NCI-H345 treated with DMSO at 0.1 percent for 48 hours (cell line): ENCODE results near the gene AMDHD2.

ENCODE experiments used
- DNase-seq: peaks from one replicate; lab custom pipeline; 2025; ENCODE audit not compliant: unreplicated experiment; lab: John Stamatoyannopoulos, UW

The AMDHD2 gene

DNA sequence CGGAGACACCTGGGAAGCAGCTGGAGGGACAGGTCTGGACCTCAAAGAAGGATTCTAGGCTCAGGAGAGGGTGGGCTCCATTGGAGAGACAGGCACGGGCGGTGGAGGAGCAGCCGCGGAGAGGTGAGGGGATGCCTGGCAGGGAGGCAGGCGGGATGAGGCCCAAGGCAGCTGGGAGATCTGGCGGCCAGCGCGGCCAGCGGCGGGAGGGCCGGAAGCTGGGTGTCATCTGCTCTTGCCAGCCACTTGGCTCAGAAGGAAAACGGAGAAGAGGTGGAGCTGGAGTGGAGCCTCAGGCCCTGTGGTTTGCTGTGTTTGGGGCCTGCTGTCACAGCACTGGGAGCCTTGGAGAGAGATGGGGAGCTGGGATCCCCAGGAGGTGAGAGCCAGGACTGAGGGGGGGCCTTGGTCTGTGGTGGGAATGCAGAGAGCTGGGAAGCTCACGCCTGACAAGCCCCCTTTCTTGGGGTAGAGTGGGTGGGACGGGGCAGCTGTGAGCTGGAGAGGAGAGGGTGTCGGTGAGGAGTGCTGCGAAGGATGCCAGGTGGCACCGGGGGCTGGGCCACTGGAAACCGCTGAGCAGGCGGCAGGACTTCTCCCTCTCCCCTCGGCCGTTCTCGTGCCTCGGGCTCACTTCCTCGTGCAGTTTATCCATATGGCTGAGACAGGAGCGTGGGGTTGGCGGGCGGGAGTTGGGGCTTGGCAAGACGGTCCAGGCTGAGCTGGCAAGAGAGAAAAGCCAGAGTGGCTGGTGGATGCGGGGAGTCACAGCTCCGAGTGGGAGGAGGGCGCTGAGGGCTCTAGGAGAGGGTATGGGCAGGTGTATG is 37.2 kb upstream of the AMDHD2 start:
- no peak for DNase-seq

DNA sequence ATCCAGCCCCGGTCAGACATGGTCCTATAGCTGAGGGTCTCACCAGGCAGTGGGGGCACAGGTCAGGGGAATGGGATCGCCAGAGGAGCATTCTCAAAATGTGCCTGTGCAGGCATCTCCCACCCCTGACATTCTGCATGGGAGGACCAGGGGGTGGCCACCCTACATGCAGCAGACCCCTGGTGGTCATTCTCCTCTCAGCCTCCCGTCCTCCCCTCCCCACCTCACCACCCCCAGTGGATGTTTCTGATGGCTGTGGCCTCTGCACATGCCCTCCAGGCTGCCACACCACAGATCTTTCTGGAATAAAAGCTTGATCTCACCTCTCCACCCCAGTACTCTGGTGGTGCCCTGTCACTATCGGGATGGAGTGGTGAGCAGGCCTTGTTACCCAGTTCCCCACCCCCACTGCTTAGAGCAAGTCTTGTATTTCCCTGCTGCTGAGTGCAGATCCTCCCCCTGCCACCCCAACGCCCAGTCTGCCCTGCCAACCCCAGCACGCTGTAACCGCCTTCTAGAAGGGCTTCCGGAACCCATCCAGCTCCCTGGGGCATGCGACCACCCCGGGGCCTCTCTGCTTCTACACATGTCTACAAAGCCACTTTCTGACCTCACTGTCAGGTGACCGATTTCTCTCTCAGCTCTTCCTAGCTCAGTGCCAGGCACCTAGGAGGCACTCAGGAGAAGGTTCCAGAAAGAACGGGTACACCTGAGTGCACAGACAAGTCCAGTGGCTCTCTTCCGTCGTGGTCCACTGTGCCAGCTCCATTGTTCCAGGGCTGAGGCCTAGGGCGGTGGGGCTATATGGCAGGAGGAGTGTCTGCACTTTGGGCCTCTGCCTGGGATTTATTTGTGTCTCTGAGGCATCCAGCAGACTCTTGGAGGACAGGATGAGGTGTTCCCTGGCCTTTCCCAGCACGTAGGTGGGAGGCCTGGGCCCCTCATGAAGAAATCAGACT is 36.0 kb upstream of the AMDHD2 start:
- no peak for DNase-seq

DNA sequence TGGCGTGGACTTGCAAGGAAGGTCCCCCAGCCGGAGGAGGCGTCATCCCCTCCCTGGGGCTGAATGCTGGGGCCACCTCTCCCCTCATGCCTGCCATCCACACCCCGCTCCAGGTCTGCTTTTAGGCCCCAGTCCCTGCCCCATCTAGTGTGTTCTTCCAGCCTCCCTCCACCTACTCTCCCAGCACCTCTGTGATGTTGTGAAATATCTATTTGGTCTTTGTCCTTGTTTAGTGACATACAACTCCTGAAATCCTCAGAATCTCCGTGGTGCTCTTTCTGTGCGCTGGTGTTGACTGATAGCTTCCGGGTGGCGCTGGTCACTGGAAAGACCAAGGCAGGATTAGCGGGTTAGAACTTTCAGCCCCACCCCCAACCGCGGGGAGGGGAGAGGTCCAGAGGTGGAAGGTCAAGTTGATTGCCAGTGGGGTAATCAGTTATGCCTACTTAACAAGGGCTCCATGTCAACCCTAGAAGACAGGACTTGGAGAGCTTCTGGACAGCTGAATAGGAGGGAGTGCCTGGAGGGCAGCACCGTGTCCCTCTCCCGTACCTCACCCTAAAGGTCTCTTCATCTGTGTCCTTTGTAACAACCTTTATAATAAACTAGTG is 35.2 kb upstream of the AMDHD2 start:
- DNase-seq: no peak

DNA sequence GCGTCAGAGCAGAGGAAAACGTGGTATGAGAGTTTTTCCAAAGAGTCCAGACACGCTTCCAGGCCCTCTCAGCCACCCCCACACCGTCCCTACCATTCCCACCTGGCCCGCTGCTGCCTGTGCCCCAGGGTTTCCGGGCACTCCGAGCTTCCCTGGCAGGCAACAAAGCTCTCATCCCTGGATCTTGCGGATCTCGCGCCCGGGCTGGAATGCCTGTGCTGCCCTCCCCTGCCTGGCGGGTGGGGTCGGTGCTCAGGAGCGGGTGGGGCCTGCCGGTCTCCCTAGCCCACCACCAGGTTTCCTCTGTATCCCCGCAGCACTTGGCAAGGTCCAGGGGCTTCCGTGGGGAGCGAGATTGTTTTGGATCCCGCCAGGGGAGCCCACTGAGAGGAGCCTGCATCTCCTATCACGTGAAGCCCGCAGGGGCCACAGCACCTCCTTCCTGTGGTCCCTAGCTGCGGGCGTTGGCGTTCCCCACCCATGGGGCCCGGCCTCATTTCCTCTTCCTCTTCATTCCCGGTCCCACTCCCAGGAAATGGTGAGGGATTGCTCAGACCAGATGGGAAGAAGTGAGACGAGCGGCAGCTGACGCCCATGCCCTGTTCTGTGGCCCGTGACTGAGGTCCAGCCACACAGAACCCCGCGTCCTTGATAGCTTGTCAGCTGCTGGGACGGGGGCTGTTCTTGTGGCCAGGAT is 34.2 kb upstream of the AMDHD2 start:
- DNase-seq: no peak

DNA sequence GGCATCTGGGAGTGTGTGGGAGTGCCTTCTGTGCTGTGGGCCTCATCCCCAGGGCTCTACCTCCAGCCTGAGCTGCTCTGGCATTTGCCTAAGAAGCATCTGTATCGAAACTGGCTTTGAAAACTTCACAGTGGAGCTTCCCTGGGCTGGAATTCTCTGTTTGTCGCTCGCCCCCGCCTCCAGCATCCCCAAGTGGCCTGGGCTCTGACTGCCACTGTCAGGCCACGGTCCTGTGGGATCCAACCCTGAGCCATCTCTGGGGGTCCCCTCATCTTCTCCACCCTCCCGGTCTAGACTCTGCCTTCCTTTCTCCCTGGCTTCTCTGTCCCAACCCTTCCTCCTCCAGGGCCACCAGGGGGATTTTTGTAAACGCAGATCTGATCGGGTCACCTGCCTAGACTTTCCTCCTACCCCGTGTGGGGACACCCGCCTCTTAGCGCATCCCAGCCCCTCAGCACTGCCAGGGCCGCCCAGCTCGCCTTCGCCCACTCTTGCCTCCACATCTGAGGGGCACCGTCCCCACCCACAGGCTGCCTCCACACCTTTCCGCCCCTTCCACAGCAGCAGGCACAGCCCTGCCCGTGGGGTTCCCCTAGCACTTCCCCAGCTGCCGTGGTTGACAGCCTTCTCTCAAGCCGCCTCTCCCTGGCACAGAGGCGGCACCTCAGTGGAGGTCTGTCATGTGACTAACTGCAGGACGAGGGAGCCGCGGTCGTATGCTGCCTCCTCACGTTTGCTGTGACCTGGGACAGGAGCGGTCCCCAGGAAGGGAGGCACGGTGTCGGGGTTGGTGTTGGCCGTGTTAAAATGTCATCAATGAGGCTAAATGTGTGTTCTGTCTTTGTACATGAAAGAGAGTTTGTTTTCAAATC is 33.3 kb upstream of the AMDHD2 start:
- DNase-seq: no peak

DNA sequence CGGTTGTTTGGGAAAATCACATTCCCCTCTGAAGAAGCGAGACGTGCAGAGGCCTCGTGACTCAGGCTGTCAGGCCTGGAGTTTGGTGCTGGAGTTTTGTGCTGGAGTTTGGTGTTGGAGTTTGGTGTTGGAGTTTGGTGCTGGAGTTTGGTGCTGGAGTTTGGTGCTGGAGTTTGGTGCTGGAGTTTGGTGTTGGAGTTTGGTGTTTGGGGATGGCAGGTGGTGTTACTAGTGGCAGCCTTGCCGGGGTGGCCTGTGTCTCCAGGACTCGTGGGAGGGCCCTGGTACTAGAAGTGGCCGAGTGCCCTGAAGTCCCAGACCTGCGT is 32.7 kb upstream of the AMDHD2 start:
- DNase-seq: no peak

DNA sequence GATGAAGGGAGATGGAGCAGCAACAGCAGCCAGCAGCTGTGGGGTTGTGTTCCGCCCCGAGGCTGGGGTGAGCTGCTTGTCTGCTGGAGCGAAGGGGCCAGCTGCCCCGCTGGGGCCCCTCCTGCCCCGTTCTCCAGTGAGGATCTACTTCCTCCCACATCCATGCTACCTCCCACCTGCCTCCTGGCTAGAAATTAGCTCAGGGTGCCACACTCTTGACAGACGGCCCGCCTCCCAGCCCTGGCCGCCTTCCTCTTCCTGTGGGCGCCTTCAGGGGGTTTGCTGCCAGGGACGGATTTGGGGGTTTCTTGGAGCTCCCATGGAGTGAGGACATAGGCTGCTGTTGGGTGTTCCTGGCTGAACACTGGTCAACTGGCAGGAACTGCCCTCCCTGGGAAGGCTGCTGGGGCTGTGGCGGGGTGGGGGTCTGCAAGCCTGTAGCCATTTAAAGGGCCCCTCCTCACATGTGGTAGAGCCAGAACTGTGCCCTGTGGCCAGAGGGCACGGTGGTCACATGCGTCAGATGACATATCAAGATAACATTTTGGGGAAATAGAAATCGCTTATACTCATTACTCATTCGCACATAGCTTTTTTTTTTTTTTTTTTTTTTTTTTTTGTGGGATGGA is 32.2 kb upstream of the AMDHD2 start:
- DNase-seq: no peak

DNA sequence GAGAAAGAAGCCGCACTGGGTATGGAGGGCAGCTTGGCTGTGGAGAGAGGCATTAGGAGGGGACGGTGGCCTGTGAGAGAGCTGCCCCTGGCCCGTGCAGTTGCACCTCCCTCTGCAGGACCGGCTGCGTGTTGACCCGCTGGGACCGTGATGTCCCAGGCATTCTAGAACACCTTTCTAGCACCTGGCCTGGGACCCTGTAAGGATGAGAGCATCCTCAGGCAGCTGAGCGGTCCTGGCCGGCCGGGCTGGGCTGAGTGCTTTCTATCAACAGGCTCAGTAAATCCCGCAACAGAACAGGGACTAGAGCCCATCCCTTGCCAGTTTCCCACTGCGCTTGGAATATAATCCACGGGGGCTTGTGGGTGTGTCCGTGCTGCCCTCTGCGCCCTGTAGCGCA is 30.6 kb upstream of the AMDHD2 start:
- DNase-seq: no peak

DNA sequence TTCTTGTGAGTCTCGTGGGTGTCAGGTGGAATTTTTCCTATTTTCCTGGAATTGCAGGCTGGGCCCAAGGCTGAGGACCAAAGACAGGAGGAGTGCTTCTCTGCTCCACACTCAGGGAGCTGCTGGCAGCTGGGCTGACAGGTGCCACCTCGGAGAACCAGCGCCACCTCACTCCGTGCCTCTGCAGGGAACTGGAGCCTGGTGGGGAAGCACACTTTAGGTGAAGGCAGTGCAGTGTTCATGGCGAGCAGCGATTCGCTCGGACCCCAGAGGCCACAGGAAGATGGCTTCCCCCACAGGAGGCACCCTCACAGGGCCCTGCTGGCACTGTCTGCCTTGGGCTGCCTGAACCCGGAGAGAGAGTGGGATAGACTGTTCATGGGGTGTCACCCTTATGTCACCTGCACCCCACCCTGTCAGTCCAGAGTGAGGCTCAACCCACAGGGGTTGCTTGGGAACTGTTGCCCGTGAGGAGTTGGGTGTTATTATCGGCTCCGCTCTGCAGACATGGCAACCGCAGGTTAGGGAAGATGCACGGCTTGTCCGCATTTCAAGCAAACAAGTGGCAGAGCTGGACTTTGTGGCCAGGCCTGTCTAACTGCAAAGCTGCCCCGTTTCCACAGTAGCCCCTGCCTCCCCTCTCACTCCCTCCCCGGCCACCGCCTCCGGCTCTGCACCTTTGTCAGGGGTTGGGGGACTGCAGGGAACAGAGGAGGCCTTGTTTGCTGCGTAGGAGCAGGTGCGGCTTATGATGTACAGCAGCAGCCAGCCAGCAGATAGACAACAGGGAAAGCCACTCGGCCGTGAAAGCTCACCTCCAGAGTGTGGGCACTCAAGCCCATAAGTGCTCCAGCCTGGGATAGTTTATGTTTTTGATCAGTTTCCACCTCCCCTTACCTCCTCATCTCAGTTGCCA is 29.7 kb upstream of the AMDHD2 start:
- peak; percentile 81 for DNase-seq

DNA sequence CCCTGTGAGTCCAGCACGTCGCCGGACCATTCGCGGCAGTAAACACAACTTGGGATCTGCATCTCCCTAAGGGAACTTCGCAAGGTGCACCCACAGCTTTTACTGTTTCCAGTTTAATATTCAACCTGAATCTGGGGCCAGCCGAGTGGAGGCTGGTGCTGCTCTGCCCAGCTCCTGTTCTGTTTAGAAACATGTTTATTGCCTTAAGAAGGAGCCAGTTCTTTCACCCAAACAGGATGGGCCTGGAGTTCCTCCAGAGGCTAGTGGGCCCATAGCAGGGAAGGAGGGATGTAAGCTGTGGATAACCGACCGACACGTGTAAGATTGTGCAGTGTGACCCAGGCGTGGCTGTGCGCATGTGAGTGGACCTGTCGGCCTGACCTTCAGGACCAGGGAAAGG is 27.9 kb upstream of the AMDHD2 start:
- DNase-seq: no peak

DNA sequence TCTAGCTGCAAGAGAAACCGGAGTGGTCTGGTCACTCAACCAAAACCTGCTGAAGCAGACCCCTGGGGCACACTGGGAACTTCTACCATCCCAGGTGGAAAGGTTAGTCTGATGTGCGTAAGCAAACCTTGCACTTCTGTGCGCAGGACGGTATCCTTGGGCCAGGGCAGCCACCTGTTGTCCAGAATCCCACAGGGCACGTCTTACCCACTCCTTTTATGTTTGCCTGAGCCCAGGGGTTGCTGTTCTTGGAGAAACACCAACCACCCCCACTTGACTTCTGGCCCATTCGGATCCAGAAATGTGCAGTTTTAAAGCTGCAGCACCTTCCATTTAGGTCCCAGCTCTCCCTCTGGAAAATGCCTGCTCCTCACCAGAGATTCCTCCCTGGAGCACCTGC is 26.6 kb upstream of the AMDHD2 start:
- no peak for DNase-seq

DNA sequence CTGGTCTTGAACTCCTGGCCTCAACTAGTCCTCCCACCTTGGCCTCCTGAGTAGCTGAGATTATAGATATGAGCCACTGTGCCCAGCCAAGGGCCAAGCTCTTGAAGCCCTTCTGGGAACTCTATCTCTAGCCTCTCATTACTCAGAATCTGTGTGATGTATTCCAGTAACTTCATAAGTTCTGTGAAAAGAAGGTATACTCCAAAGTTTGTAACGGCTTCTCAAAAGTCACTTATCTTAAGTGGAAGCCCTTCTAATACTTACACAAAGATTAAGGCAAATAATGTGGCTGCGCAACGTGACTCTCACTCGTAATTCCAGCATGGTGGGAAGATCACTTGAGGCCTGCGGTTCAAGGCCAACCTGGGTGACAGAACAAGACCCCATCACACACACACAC is 25.6 kb upstream of the AMDHD2 start:
- no peak for DNase-seq

DNA sequence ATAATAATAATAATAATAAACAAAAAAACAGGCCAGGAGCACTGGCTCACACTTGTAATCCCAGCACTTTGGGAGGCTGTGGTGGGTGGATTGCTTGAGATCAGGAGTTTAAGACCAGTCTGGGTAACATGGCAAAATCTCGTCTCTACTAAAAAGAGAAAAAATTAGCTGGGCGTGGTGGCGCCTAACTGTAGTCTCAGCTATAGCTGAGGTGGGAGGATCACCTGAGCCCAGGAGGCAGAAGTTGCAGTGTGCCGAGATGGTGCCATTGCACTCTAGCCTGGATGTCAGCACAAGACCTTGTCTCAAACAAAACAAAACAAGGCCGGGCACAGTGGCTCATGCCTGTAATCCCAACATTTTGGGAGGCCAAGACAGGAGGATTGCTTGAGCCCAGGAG is 25.1 kb upstream of the AMDHD2 start:
- DNase-seq: no peak

DNA sequence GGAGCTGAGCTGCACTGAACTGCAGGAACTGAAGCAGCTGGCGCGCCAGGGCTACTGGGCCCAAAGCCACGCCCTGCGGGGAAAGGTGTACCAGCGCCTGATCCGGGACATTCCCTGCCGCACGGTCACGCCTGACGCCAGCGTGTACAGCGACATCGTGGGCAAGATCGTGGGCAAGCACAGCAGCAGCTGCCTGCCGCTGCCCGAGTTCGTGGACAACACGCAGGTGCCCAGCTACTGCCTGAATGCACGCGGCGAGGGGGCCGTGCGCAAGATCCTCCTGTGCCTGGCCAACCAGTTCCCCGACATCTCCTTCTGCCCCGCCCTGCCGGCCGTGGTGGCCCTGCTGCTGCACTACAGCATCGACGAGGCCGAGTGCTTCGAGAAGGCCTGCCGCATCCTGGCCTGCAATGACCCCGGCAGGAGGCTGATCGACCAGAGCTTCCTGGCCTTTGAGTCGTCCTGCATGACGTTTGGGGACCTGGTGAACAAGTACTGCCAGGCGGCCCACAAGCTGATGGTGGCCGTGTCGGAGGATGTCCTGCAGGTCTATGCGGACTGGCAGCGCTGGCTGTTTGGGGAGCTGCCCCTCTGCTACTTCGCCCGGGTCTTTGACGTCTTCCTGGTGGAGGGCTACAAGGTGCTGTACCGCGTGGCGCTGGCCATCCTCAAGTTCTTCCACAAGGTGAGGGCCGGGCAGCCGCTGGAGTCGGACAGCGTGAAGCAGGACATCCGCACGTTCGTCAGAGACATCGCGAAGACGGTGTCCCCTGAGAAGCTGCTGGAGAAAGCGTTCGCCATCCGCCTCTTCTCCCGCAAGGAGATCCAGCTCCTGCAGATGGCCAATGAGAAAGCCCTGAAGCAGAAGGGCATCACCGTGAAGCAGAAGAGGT is 23.7 kb upstream of the AMDHD2 start:
- no peak for DNase-seq

DNA sequence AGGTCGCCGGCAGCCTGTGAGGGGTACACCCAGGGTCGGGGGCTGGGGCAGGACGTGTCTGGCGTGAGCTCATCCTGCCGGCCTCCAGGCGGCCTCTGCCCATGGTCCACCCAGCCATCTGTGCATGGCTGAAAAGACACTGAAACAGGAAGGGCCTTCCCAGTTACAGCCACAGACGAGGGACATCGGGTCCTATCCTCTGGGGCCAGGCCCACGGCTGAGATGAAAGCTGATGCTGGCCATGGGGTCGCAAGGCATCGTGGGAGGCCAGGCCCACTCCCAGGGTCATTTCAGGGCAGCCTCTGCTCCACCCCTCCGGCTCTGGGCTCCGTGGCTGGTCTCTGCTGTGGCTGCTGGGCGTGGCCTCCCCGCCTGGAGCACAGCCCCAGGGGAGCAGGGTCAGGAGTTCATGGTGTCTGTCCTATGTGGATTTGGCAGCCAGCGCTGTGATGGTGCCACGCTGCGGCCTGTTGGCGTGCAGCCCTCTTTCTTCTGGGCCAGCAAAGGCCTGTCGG is 23.0 kb upstream of the AMDHD2 start:
- DNase-seq: no peak

DNA sequence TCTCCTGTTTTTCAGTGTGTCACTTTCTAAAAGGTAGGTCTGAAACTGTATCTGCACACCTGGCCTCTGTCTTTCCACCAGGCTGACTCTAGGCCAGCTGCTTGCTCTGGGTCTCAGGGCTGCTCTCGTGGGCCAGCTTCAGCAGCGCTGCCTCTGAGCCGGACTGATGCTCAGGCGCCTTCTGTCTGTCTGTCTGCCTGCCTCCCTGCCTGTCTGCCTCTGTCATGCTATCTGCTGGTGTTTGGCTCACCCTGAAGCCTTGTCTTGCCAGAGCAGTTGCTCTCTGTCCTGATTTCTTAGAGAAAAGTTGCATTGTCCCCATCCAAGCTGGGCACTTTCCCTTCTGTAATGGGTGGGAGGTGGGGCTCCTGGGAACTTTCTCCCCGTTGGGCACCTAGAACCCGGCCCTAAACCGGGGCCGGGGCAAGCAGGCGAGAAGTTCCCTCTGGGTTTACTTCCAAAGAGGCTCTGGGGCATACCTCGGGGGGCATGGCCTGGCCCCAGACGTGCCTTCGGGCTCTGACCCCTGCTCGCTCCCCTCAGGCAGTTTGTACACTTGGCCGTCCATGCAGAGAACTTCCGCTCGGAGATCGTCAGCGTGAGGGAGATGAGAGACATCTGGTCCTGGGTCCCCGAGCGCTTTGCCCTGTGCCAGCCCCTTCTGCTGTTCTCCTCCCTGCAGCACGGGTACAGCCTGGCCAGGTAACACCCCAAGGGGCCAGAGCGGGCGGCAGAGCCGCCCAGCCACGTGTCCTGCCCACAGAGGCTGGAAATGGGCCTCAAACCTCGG is 22.3 kb upstream of the AMDHD2 start:
- no peak for DNase-seq
